Measurements from ENCODE around the gene SYNRG.
A peak's percentile ranks its signal among the peaks of the same experiment; 100 is the strongest.
"Not testable (repeated sequence)": the region's sequence is repeated elsewhere in the genome, so short reads cannot be mapped to it uniquely, and the experiment has no call there.

SYNRG gene

GRCh38 chr17:37512442-37513068, 96.7 kb downstream of the SYNRG start:
- no peak for DNase-seq (ENCODE audit: low read depth, low spot score)
- no peak for TF ChIP-seq CTCF (IDR thresholded peaks at IDR 0.05; ENCODE audit: low read depth, low read length)
- in situ Hi-C loops (cut with HindIII; ENCODE audit: low sequenced_read_pairs): no loop called here
- H3K4me3 ChIP-seq (ENCODE audit: low read depth, low read length): no peak overlapping the region

GRCh38 chr17:37511642-37512041, 97.6 kb downstream of the SYNRG start:
- DNase-seq (ENCODE audit: low read depth, low spot score); in situ Hi-C loops (cut with HindIII; ENCODE audit: low sequenced_read_pairs); H3K4me3 ChIP-seq (ENCODE audit: low read depth, low read length): not testable (repeated sequence)

GRCh38 chr17:37510056-37510455, 99.2 kb downstream of the SYNRG start:
- no peak for TF ChIP-seq CTCF (IDR thresholded peaks at IDR 0.05; ENCODE audit: low read depth, low read length)
- in situ Hi-C loops (cut with HindIII; ENCODE audit: low sequenced_read_pairs): no loop called here
- DNase-seq (ENCODE audit: low read depth, low spot score): no peak
- H3K4me3 ChIP-seq (ENCODE audit: low read depth, low read length): no peak overlapping the region

- DNase-seq (ENCODE audit: low read depth, low spot score): no peak
Observed at GRCh38 chr17:37507111-37507510, 102.1 kb downstream of the SYNRG start.

GRCh38 chr17:37506678-37507077, 102.5 kb downstream of the SYNRG start:
- DNase-seq (ENCODE audit: low read depth, low spot score): no peak
- peak; percentile 72 for TF ChIP-seq CTCF (IDR thresholded peaks at IDR 0.05; ENCODE audit: low read depth, low read length)
- no peak overlapping the region for H3K4me3 ChIP-seq (ENCODE audit: low read depth, low read length)
- in situ Hi-C loops (cut with HindIII; ENCODE audit: low sequenced_read_pairs): no loop called here

More at GRCh38 chr17:37507111-37507510, 102.1 kb downstream of the SYNRG start:
- in situ Hi-C loops (cut with HindIII; ENCODE audit: low sequenced_read_pairs): no loop called here
- no peak overlapping the region for H3K4me3 ChIP-seq (ENCODE audit: low read depth, low read length)
- TF ChIP-seq CTCF (IDR thresholded peaks at IDR 0.05; ENCODE audit: low read depth, low read length): no peak

GRCh38 chr17:37505333-37505732, 103.9 kb downstream of the SYNRG start:
- no peak for DNase-seq (ENCODE audit: low read depth, low spot score)
- no peak for TF ChIP-seq CTCF (IDR thresholded peaks at IDR 0.05; ENCODE audit: low read depth, low read length)
- no peak overlapping the region for H3K4me3 ChIP-seq (ENCODE audit: low read depth, low read length)
- in situ Hi-C loops (cut with HindIII; ENCODE audit: low sequenced_read_pairs): no loop called here

GRCh38 chr17:37503148-37503547, 106.1 kb downstream of the SYNRG start:
- DNase-seq (ENCODE audit: low read depth, low spot score): no peak
- TF ChIP-seq CTCF (IDR thresholded peaks at IDR 0.05; ENCODE audit: low read depth, low read length): no peak
- in situ Hi-C loops (cut with HindIII; ENCODE audit: low sequenced_read_pairs): no loop called here

More at GRCh38 chr17:37503148-37503547, 106.1 kb downstream of the SYNRG start:
- H3K4me3 ChIP-seq (ENCODE audit: low read depth, low read length): no peak overlapping the region
